Colonic mucosa (tissue), 4 donors: Measurements from ENCODE around the gene FCRLB. TPM values are rescaled to one million over a fixed set of nuclear protein-coding genes. Genes with fewer than 3 reads are reported as not detected.

ENCODE experiments used
- DNase-seq: peaks from one replicate; pipeline ENCODE4 v3.0.0-alpha.2; 2020
- H3K27ac ChIP-seq: fragments of 200-600 bp; one replicate; pipeline ENCODE4 v1.8.0; 2021
- H3K27me3 ChIP-seq: fragments of 200-600 bp; one replicate; pipeline ENCODE4 v1.8.0; 2021
- H3K36me3 ChIP-seq: fragments of 200-600 bp; one replicate; pipeline ENCODE4 v1.8.0; 2021
- H3K4me1 ChIP-seq: fragments of 200-600 bp; one replicate; pipeline ENCODE4 v1.8.0; 2021; ENCODE audit warnings: mild to moderate bottlenecking
- H3K4me3 ChIP-seq: fragments of 200-600 bp; one replicate; pipeline ENCODE4 v1.8.0; 2021
- H3K9ac ChIP-seq, 2 donors: one replicate each; pipeline ENCODE4 v1.7.0; 2013; ENCODE audit warnings: control low read depth in 2 of 2, low read depth in 2 of 2, low read length in 2 of 2
- H3K9me3 ChIP-seq: fragments of 200-600 bp; one replicate; pipeline ENCODE4 v1.8.0; 2021
- intact Hi-C: fragments of 100-400 bp; cut with DNase I; formaldehyde crosslinking; loops from one replicate; pipeline ENCODE4 v1.14.1; 2022
- total RNA-seq, 2 donors: library from RNA; stranded (reverse); fragmentation: NEBNext Ultra II Directional in 1 of 2; extraction: Animal tissue kit (Norgen Biotek cat#: 25700) in 1 of 2; gene quantifications; one replicate each; pipeline ENCODE4 v1.2.1, GENCODE V29; 2021
- TF ChIP-seq, protein P1 (sequence below): fragments of 200-600 bp; IDR thresholded peaks from one replicate; pipeline ENCODE4 v1.8.0; 2022; ENCODE audit warnings: antibody characterized with exemption, mild to moderate bottlenecking
- donor health status: healthy.
- donor health status: DM: no; HTN: no; CAD: no.
- donor health status: DM: no; HTN: no; CAD: no.

The FCRLB gene
- total RNA-seq, 2 donors from 2014 or later = 0.16 TPM; not detected in 1

DNA sequence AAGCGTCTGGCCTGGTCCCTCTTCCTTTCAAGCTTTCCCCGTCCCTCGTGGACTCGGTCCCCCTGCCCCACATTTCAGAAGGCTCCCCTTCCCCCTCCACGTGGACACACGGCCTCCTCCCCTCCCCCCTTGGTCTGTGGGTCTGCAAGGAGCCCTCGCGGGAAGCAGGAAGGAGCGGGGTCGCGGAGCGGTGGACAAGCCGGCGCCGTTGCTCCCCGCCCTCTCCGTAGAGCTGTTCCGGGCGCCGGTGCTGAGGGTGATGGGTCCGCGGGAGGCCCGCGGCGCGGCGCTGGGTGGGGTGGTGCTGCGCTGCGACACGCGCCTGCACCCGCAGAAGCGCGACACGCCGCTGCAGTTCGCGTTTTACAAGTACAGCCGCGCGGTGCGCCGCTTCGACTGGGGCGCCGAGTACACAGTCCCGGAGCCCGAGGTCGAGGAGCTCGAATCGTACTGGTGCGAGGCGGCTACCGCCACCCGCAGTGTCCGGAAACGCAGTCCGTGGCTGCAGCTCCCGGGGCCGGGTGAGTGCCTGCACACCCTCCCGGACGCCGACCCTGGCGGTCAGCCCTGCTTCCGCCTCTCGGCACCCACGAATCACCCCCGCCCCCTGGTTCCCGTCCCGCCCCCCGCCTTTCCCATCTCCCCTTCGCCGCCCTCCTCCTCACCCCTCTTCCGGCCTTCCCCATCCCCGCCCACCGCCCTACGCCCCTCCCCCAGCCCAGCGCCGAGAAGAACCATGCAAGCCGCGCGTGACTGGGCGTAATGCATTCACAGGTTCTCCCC, 5.3 kb downstream of the FCRLB start:
- TF ChIP-seq, protein P1, sequence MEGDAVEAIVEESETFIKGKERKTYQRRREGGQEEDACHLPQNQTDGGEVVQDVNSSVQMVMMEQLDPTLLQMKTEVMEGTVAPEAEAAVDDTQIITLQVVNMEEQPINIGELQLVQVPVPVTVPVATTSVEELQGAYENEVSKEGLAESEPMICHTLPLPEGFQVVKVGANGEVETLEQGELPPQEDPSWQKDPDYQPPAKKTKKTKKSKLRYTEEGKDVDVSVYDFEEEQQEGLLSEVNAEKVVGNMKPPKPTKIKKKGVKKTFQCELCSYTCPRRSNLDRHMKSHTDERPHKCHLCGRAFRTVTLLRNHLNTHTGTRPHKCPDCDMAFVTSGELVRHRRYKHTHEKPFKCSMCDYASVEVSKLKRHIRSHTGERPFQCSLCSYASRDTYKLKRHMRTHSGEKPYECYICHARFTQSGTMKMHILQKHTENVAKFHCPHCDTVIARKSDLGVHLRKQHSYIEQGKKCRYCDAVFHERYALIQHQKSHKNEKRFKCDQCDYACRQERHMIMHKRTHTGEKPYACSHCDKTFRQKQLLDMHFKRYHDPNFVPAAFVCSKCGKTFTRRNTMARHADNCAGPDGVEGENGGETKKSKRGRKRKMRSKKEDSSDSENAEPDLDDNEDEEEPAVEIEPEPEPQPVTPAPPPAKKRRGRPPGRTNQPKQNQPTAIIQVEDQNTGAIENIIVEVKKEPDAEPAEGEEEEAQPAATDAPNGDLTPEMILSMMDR = no peak
- H3K9ac ChIP-seq = peak overlapping the region; percentile 64 to 71
- no peaks in the 10 kb centered on the region for H3K4me1 ChIP-seq
- H3K36me3 ChIP-seq = no peaks in the 10 kb centered on the region
- H3K27me3 ChIP-seq = peaks cover 14% of the 10 kb centered on the region
- intact Hi-C loops = no loop called here
- no peaks in the 10 kb centered on the region for H3K9me3 ChIP-seq
- peak overlapping the region; percentile 46 for H3K4me3 ChIP-seq
- peak overlapping the region; percentile 67 for H3K27ac ChIP-seq
- DNase-seq = peak; percentile 81

DNA sequence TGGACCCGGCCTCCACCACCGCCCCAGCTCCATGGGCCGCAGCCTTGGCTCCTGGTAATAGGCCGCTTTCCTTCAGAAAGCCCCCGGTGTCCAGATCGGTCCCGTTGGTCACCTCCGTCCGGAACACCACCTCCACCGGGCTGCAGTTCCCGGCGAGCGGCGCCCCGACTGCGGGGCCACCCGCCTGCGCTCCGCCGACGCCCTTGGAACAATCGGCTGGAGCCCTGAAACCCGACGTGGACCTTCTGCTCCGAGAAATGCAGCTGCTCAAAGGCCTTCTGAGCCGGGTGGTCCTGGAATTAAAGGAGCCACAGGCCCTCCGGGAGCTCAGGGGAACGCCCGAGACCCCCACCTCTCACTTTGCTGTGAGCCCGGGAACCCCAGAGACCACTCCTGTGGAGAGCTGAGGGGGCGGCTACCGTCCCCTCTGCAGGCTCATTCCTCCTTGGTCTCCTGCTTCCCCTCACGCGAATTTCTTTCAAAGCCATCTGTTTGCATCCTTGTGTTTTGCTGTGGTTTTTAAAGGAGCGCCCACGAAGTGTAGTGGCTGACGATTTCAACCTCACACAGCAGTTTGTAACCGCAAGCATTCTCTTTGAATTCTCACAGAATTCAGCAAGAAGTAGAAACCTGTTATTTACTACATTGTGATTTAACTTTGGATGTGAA, 6.0 kb downstream of the FCRLB start:
- peak overlapping the region; percentile 32 to 79 for H3K9ac ChIP-seq
- peak; percentile 20 for DNase-seq
- H3K9me3 ChIP-seq = no peaks in the 10 kb centered on the region
- H3K36me3 ChIP-seq = no peaks in the 10 kb centered on the region
- H3K4me3 ChIP-seq = peak overlapping the region; percentile 46
- H3K4me1 ChIP-seq = no peaks in the 10 kb centered on the region
- peaks cover 14% of the 10 kb centered on the region for H3K27me3 ChIP-seq
- H3K27ac ChIP-seq = peak overlapping the region; percentile 67
- intact Hi-C loops = no loop called here
- TF ChIP-seq, protein P1 = no peak

DNA sequence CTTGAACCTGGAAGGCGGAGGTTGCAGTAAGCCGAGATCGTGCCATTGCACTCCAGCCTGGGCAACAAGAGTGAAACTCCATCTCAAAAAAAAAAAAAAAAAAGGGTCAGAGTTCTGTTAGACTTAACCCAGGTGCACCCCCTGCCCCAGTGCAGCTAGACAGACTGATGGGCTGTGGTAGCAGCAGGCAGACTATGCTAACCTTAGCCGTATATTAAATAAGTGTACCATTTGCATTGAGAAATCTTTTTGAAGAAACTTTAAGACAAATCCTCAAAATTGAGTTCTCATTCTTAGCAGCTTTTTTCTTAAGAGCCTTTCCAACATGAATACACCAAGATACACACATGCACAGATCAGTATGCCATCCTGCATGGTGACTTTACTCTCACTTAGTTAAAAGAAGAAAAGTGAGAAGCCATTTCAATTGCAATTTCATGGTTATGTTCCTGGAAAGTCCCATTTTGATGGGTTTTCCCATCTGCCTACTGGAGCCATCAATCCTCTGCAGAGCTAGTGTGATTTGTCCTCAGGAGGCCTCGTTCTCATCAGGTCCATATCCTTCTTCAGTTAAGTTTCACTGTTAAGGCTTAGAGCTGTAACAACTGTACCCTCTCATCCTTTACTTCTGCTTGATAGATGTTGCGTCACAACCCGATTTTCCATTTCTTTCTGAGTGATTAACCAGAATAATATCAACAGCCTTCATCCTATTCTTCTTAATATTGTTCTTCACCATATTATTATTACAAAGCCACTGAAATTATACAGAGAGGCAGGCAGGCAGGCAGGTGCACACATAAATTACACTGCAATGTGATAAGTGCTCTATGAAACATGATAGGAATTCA, 7.3 kb downstream of the FCRLB start:
- intact Hi-C loops = no loop called here
- no peaks in the 10 kb centered on the region for H3K4me1 ChIP-seq
- no peak overlapping the region for H3K27ac ChIP-seq
- TF ChIP-seq, protein P1 = no peak
- H3K9ac ChIP-seq = no peak overlapping the region
- no peak for DNase-seq
- peaks cover 14% of the 10 kb centered on the region for H3K27me3 ChIP-seq
- no peaks in the 10 kb centered on the region for H3K36me3 ChIP-seq
- H3K4me3 ChIP-seq = no peak overlapping the region
- no peaks in the 10 kb centered on the region for H3K9me3 ChIP-seq

DNA sequence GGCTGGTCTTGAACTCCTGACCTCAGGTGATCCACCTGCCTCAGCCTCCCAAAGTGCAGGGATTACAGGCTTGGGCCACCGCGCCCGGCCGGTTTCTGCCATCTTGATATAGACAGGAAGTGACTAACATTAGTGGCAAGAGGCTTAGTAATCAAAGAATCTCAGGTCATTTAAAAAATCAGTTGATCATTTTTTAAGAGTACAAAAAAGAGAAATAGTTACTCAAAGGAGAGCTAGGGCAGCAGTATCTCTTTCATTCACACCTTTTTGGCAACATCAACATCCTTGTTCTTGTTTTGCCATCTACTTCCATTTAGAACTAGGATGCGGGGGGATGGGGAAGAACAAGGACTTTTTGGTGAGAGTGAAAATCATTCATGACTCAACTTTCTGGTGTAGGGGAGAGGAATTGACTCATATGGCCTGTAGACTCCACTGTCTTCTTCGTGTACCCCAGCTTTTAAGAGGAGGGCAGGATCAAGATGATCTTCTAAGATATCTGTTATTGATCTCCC, 8.8 kb downstream of the FCRLB start:
- Histone ChIP-seq H3K27ac (no peak overlapping the region), H3K9me3 (no peaks in the 10 kb centered on the region), H3K4me3 (no peak overlapping the region), H3K4me1 (no peaks in the 10 kb centered on the region), H3K9ac (no peak overlapping the region), H3K27me3 (peaks cover 14% of the 10 kb centered on the region), H3K36me3 (no peaks in the 10 kb centered on the region)
- intact Hi-C loops = no loop called here
- TF ChIP-seq, protein P1 = no peak
- no peak for DNase-seq

DNA sequence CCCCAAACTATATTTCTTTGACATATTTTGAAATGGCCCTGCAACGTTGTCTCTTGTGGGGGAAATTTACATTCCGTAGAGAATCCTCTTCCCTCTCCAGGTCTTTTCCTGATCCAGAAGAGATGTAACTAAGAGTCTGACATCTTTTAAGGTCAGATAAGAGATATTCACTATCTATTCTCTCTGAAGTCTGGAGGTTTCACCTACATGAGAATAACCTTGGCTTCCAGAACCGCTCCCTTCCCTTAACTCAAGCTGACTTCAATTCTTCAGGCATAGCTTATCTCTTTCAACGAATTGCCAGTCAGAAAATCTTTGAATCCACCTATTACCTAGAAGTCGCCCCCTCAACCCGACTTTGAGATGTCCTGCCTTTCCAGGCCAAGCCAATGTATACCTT, 9.9 kb downstream of the FCRLB start:
- no peaks in the 10 kb centered on the region for H3K4me1 ChIP-seq
- TF ChIP-seq, protein P1 = no peak
- H3K36me3 ChIP-seq = no peaks in the 10 kb centered on the region
- H3K27me3 ChIP-seq = peaks cover 7% of the 10 kb centered on the region
- intact Hi-C loops = no loop called here
- H3K9ac ChIP-seq = no peak overlapping the region
- H3K27ac ChIP-seq = no peak overlapping the region
- DNase-seq = no peak
- H3K9me3 ChIP-seq = no peaks in the 10 kb centered on the region
- H3K4me3 ChIP-seq = no peak overlapping the region
